ENCODE measurements around the gene EPHB3. TPM values are rescaled to one million over a fixed set of nuclear protein-coding genes. Genes with fewer than 3 reads are reported as not detected.

Gene EPHB3
- total RNA-seq, 1 experiment from 2014 or later = not detected

DNA sequence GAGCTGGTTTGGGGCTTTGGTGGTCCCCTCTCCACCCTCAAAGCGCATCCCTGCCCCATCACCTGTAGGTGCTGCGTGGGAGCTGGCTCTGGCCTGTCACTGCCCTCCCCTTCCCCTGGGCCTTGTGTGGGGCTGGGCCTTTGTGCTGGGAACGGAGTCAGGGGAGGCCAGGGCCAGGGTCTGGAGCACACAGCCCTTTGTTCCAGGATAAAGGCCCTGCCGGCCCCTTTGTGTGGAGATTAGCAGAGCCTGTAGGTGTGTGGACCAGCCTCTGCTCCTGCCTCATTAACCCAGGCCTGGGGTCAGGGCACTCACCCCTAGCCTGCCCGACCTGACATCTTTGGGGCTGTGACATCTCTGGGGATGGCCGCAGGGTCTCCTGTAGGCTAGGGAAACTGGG lies 8.9 kb downstream of the EPHB3 start:
- H3K27me3 ChIP-seq (ENCODE audit: low read length) = no peaks in the 10 kb centered on the region
- H3K4me2 ChIP-seq (ENCODE audit: low read depth, low read length, poor library complexity, severe bottlenecking) = no peak overlapping the region
- H4K20me1 ChIP-seq (ENCODE audit: insufficient read depth, low read depth, low read length) = no peaks in the 10 kb centered on the region
- no peak for DNase-seq
- no peak overlapping the region for H3K4me3 ChIP-seq (ENCODE audit: low read length)
- no peaks in the 10 kb centered on the region for H3K9me3 ChIP-seq (ENCODE audit: low read length)
- H3K27ac ChIP-seq (ENCODE audit: low read length) = no peak overlapping the region
- no peak overlapping the region for H2AFZ ChIP-seq (ENCODE audit: low read length)
- no peaks in the 10 kb centered on the region for H3K9me2 ChIP-seq (replicated peaks; ENCODE audit: insufficient read depth, low read length)
- H3K9ac ChIP-seq (ENCODE audit: low read length) = no peak overlapping the region
- no peaks in the 10 kb centered on the region for H3K36me3 ChIP-seq (ENCODE audit: insufficient read depth, low read length)
- no peaks in the 10 kb centered on the region for H3K79me2 ChIP-seq (ENCODE audit: low read length)
- peaks cover 11% of the 10 kb centered on the region for H3K4me1 ChIP-seq (ENCODE audit: low read length)

DNA sequence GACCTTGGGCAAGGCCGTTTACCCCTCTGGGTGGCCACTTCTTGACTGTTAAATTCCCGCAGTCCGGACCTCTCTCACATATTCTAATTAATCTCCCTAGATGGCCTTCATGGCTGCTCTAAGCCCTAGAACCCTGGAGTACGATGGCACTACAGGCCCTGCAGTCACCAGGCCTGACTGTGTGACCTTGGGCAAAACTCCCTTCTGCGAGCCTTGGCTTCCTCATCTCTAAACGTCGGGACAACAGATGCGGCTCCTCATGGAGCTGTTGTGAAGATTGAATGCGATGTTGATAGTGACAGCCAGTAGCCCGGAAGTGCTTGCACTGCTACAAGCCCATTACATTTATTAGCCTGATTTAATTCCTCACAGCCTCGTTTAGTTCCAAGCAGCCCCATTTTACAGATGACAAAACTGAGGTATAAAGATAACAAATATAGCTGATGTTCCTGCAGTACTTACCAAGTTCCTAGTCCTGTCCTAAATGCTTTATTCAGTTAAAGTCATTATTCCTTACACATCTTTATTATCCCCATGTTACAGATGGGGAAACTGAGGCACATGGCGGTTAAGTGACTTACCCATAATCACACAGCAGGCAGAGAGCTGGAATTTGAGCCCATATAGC lies 10.3 kb downstream of the EPHB3 start:
- Histone ChIP-seq H3K4me1 (ENCODE audit: low read length) (peaks cover 11% of the 10 kb centered on the region), H3K9me3 (ENCODE audit: low read length) (no peaks in the 10 kb centered on the region), H3K4me3 (ENCODE audit: low read length) (no peak overlapping the region), H3K27me3 (ENCODE audit: low read length) (no peaks in the 10 kb centered on the region), H2AFZ (ENCODE audit: low read length) (no peak overlapping the region), H4K20me1 (ENCODE audit: insufficient read depth, low read depth, low read length) (no peaks in the 10 kb centered on the region), H3K9ac (ENCODE audit: low read length) (no peak overlapping the region), H3K9me2 (replicated peaks; ENCODE audit: insufficient read depth, low read length) (no peaks in the 10 kb centered on the region), H3K4me2 (ENCODE audit: low read depth, low read length, poor library complexity, severe bottlenecking) (no peak overlapping the region), H3K36me3 (ENCODE audit: insufficient read depth, low read length) (no peaks in the 10 kb centered on the region), H3K79me2 (ENCODE audit: low read length) (no peaks in the 10 kb centered on the region), H3K27ac (ENCODE audit: low read length) (no peak overlapping the region)
- DNase-seq = no peak

DNA sequence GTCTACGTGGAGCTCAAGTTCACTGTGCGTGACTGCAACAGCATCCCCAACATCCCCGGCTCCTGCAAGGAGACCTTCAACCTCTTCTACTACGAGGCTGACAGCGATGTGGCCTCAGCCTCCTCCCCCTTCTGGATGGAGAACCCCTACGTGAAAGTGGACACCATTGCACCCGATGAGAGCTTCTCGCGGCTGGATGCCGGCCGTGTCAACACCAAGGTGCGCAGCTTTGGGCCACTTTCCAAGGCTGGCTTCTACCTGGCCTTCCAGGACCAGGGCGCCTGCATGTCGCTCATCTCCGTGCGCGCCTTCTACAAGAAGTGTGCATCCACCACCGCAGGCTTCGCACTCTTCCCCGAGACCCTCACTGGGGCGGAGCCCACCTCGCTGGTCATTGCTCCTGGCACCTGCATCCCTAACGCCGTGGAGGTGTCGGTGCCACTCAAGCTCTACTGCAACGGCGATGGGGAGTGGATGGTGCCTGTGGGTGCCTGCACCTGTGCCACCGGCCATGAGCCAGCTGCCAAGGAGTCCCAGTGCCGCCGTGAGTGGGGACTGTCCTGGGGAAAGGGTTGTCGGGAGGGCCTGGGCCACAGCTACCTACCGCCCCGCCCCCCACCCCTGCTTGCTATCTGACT lies 11.2 kb downstream of the EPHB3 start:
- no peaks in the 10 kb centered on the region for H3K9me3 ChIP-seq (ENCODE audit: low read length)

DNA sequence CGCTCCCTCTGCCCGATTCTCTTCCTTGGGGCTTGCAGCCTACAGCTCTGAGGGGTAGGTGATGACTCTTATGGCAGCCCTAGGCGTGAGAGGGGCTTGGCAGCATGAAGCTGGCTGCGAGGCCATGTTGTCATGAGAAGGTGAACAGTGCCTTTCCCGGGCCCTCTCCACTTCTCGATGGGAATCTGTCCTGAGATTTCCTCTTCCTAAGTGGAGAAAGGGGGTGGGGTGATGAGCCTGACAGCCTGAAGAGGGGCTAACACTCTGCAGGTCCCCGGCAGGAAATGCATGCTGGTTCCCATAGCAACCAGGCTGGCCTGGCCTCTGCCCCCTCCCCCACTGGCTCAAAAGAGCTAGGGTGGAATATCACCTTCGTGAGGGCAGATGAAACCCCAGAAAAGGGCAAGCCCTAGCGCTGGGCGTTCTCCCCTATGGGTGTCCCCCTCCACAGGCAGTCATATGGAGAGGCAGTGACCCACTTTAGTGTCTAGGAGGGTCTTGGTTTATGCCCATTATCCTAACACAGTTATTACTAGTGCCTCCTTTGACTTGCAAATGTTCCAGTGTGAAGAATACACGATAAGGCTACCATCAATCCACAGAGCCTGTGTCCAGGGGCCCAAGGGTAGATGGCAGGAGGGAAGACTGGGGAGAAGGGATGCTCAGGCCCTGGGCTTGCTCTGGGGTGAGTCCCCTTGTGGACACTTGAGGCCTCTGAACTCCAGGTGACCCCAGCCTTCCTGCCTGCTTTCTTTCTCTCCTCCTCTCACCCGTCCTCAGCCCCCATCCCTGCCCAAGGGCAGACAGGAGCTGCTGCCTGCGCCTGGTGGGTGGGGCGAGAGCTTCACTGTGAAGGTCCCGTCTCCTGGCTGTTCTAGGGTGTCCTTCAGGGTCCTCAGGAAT lies 13.2 kb downstream of the EPHB3 start:
- H3K9me2 ChIP-seq (replicated peaks; ENCODE audit: insufficient read depth, low read length) = no peaks in the 10 kb centered on the region
- DNase-seq = peak; percentile 61

More for the DNA sequence above, 11.2 kb downstream of the EPHB3 start:
- no peak for DNase-seq
- H3K9ac ChIP-seq (ENCODE audit: low read length) = no peak overlapping the region
- H2AFZ ChIP-seq (ENCODE audit: low read length) = no peak overlapping the region
- no peaks in the 10 kb centered on the region for H3K9me2 ChIP-seq (replicated peaks; ENCODE audit: insufficient read depth, low read length)
- H3K36me3 ChIP-seq (ENCODE audit: insufficient read depth, low read length) = no peaks in the 10 kb centered on the region
- no peaks in the 10 kb centered on the region for H4K20me1 ChIP-seq (ENCODE audit: insufficient read depth, low read depth, low read length)
- no peaks in the 10 kb centered on the region for H3K79me2 ChIP-seq (ENCODE audit: low read length)
- H3K27me3 ChIP-seq (ENCODE audit: low read length) = no peaks in the 10 kb centered on the region
- H3K27ac ChIP-seq (ENCODE audit: low read length) = no peak overlapping the region
- no peak overlapping the region for H3K4me3 ChIP-seq (ENCODE audit: low read length)
- peaks cover 11% of the 10 kb centered on the region for H3K4me1 ChIP-seq (ENCODE audit: low read length)
- H3K4me2 ChIP-seq (ENCODE audit: low read depth, low read length, poor library complexity, severe bottlenecking) = no peak overlapping the region

DNA sequence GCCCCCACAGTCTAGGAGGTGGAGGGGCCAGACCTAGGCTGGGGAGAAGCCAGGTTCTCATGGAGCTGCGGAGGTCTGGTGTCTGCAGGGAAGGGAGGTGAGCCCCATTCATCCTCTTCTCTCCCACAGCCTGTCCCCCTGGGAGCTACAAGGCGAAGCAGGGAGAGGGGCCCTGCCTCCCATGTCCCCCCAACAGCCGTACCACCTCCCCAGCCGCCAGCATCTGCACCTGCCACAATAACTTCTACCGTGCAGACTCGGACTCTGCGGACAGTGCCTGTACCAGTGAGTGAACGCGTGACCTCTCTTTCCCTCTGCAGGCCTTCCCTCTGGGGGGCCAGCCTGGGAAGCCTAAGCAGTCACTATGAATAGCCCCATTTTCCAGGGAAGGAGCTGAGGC lies 14.1 kb downstream of the EPHB3 start:
- Histone ChIP-seq H3K9me3 (ENCODE audit: low read length) (no peaks in the 10 kb centered on the region), H4K20me1 (ENCODE audit: insufficient read depth, low read depth, low read length) (no peaks in the 10 kb centered on the region), H2AFZ (ENCODE audit: low read length) (no peak overlapping the region), H3K36me3 (ENCODE audit: insufficient read depth, low read length) (no peaks in the 10 kb centered on the region), H3K9ac (ENCODE audit: low read length) (no peak overlapping the region), H3K9me2 (replicated peaks; ENCODE audit: insufficient read depth, low read length) (no peaks in the 10 kb centered on the region), H3K4me1 (ENCODE audit: low read length) (peaks cover 14% of the 10 kb centered on the region), H3K4me3 (ENCODE audit: low read length) (no peak overlapping the region), H3K4me2 (ENCODE audit: low read depth, low read length, poor library complexity, severe bottlenecking) (no peak overlapping the region), H3K27me3 (ENCODE audit: low read length) (no peaks in the 10 kb centered on the region), H3K79me2 (ENCODE audit: low read length) (no peaks in the 10 kb centered on the region), H3K27ac (ENCODE audit: low read length) (no peak overlapping the region)
- DNase-seq = no peak

More for the DNA sequence above, 13.2 kb downstream of the EPHB3 start:
- Histone ChIP-seq H3K4me3 (ENCODE audit: low read length) (no peak overlapping the region), H3K9ac (ENCODE audit: low read length) (no peak overlapping the region), H3K27me3 (ENCODE audit: low read length) (no peaks in the 10 kb centered on the region), H3K4me2 (ENCODE audit: low read depth, low read length, poor library complexity, severe bottlenecking) (peak overlapping the region; percentile 1), H3K79me2 (ENCODE audit: low read length) (no peaks in the 10 kb centered on the region), H4K20me1 (ENCODE audit: insufficient read depth, low read depth, low read length) (no peaks in the 10 kb centered on the region), H3K36me3 (ENCODE audit: insufficient read depth, low read length) (no peaks in the 10 kb centered on the region), H2AFZ (ENCODE audit: low read length) (no peak overlapping the region), H3K9me3 (ENCODE audit: low read length) (no peaks in the 10 kb centered on the region), H3K4me1 (ENCODE audit: low read length) (peaks cover 14% of the 10 kb centered on the region), H3K27ac (ENCODE audit: low read length) (no peak overlapping the region)

DNA sequence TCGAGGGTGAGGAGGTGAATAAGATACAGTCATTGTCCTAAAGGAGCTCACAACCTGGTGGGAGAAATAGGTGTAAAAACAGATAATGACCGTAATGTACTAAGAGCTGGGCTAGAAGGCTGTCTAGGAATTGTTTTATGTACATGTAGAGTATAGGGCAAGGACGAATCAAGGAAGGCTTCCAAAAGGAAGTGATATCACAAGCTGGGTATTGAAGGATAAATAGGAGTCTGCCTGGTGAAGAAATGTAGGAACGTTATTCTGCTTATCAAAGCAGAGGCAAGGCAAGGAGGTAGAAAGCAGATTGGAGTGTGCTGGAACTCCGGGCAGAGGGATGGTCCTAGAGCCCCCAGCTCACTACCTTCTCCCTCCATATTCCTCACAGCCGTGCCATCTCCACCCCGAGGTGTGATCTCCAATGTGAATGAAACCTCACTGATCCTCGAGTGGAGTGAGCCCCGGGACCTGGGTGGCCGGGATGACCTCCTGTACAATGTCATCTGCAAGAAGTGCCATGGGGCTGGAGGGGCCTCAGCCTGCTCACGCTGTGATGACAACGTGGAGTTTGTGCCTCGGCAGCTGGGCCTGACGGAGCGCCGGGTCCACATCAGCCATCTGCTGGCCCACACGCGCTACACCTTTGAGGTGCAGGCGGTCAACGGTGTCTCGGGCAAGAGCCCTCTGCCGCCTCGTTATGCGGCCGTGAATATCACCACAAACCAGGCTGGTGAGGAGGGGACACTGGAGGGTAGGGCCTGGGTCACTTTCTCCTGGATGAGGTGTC lies 15.1 kb downstream of the EPHB3 start:
- no peaks in the 10 kb centered on the region for H4K20me1 ChIP-seq (ENCODE audit: insufficient read depth, low read depth, low read length)

DNA sequence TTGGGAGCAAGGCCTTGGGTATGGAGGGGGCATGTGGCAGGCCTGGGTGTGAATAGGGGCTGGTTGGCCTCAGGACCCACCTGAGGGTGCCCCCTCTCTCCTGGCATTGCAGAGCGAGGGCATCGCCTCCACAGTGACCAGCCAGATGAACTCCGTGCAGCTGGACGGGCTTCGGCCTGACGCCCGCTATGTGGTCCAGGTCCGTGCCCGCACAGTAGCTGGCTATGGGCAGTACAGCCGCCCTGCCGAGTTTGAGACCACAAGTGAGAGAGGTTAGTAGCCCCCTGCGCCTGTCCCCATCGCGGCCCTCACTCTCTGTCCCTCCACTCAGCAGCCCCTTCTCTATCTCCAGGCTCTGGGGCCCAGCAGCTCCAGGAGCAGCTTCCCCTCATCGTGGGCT lies 16.0 kb downstream of the EPHB3 start:
- no peak overlapping the region for H3K4me2 ChIP-seq (ENCODE audit: low read depth, low read length, poor library complexity, severe bottlenecking)
- no peaks in the 10 kb centered on the region for H3K9me2 ChIP-seq (replicated peaks; ENCODE audit: insufficient read depth, low read length)
- H3K4me1 ChIP-seq (ENCODE audit: low read length) = peaks cover 14% of the 10 kb centered on the region

More for the DNA sequence above, 15.1 kb downstream of the EPHB3 start:
- no peaks in the 10 kb centered on the region for H3K36me3 ChIP-seq (ENCODE audit: insufficient read depth, low read length)
- H3K9me3 ChIP-seq (ENCODE audit: low read length) = no peaks in the 10 kb centered on the region
- peaks cover 14% of the 10 kb centered on the region for H3K4me1 ChIP-seq (ENCODE audit: low read length)
- H3K27me3 ChIP-seq (ENCODE audit: low read length) = no peaks in the 10 kb centered on the region
- no peak for DNase-seq
- no peak overlapping the region for H2AFZ ChIP-seq (ENCODE audit: low read length)
- H3K9ac ChIP-seq (ENCODE audit: low read length) = no peak overlapping the region
- H3K4me3 ChIP-seq (ENCODE audit: low read length) = no peak overlapping the region
- no peak overlapping the region for H3K27ac ChIP-seq (ENCODE audit: low read length)
- no peaks in the 10 kb centered on the region for H3K79me2 ChIP-seq (ENCODE audit: low read length)
- H3K4me2 ChIP-seq (ENCODE audit: low read depth, low read length, poor library complexity, severe bottlenecking) = no peak overlapping the region
- H3K9me2 ChIP-seq (replicated peaks; ENCODE audit: insufficient read depth, low read length) = no peaks in the 10 kb centered on the region

More for the DNA sequence above, 16.0 kb downstream of the EPHB3 start:
- no peaks in the 10 kb centered on the region for H4K20me1 ChIP-seq (ENCODE audit: insufficient read depth, low read depth, low read length)
- H2AFZ ChIP-seq (ENCODE audit: low read length) = no peak overlapping the region
- no peaks in the 10 kb centered on the region for H3K36me3 ChIP-seq (ENCODE audit: insufficient read depth, low read length)
- H3K9me3 ChIP-seq (ENCODE audit: low read length) = no peaks in the 10 kb centered on the region
- no peak overlapping the region for H3K9ac ChIP-seq (ENCODE audit: low read length)
- no peaks in the 10 kb centered on the region for H3K79me2 ChIP-seq (ENCODE audit: low read length)
- DNase-seq = no peak
- H3K27me3 ChIP-seq (ENCODE audit: low read length) = no peaks in the 10 kb centered on the region
- H3K4me3 ChIP-seq (ENCODE audit: low read length) = no peak overlapping the region
- H3K27ac ChIP-seq (ENCODE audit: low read length) = no peak overlapping the region
